NCI-H446 treated with DMSO at 0.1 percent for 48 hours (cell line): ENCODE measurements around the gene CGN.
A peak's percentile ranks its signal among the peaks of the same experiment; 100 is the strongest.

Source experiments
- DNase-seq: peaks from one replicate; lab custom pipeline; 2025; lab: John Stamatoyannopoulos, UW

CGN gene

DNA sequence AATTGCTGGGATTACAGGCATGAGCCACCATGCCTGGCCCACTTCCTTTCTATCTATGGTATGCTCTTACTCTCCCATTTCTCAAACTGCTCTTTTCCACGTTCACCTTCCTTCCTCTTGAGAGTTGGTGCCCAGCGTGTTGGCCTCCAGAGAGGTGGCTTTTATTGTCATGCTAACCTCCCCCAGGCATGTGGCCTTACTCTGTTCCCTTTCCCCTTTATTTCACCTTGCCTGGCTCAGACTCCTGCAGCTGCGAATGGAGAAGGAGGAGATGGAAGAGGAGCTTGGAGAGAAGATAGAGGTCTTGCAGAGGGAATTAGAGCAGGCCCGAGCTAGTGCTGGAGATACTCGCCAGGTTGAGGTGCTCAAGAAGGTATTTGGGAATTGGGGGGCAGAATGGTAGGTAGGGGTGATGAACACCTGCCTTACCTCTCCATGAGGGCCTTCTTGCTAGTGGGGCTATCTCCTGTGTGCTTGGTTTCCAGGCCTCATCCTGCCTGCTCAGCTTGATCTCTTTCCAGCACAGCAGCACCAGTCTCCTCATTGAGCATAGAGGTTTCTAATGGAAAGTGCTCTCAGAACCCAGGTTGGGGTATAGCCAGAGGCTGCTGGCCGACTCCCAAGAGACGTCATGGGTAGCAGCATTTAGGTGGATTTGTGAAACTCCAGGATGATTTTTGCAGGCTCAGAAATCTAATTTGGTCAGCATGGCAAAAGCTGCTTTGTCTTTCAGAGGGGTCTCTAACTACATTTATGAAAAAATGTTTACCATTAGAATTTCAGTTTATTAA, 15.7 kb downstream of the CGN start:
- no peak for DNase-seq

DNA sequence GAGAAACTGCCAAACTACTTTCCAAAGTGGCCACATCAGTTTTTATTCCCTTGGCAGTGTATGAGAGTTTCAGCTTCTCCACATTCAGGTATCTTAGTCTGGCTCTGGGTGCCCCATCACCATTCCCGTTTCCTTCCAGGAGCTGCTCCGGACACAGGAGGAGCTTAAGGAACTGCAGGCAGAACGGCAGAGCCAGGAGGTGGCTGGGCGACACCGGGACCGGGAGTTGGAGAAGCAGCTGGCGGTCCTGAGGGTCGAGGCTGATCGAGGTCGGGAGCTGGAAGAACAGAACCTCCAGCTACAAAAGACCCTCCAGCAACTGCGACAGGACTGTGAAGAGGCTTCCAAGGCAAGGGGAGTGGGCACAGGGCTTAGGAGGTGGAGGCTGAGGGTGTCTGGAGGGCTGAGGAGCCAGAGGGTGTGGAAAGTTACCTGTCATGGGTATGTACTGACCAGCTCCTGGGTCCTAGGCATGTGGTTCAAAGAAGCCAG, 18.1 kb downstream of the CGN start:
- DNase-seq = no peak

DNA sequence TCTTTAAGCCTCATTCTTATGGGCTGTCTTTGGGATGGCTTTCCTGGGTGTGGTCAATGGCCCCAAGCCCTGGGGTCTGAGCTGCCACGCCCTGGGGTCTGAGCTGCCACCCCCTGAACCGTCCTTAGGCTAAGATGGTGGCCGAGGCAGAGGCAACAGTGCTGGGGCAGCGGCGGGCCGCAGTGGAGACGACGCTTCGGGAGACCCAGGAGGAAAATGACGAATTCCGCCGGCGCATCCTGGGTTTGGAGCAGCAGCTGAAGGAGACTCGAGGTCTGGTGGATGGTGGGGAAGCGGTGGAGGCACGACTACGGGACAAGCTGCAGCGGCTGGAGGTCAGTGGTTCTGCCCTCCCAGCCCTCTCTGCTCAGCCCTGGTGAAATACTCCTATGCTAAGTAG, 18.6 kb downstream of the CGN start:
- no peak for DNase-seq

DNA sequence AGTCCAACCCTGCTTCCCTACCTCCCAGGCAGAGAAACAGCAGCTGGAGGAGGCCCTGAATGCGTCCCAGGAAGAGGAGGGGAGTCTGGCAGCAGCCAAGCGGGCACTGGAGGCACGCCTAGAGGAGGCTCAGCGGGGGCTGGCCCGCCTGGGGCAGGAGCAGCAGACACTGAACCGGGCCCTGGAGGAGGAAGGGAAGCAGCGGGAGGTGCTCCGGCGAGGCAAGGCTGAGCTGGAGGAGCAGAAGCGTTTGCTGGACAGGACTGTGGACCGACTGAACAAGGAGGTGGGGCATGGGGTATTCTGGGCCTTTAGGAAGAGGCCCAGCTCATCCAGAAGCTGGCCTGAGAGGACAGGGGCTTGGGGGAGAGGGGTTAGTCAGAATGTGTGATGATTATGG, 19.3 kb downstream of the CGN start:
- DNase-seq = no peak

DNA sequence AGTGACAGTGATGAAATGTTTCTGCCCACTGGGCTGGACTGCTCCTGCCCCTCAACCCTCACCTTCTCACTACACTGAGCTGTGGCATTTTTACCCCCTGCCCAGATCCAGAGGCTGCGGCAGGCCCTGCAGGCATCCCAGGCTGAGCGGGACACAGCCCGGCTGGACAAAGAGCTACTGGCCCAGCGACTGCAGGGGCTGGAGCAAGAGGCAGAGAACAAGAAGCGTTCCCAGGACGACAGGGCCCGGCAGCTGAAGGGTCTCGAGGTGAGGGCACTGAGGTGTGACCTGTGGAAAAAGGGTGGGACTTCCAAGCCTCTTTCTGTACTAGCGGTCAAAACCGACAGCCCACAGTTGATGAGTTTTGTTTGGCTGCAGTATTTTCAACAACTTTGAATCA, 22.7 kb downstream of the CGN start:
- DNase-seq = no peak

DNA sequence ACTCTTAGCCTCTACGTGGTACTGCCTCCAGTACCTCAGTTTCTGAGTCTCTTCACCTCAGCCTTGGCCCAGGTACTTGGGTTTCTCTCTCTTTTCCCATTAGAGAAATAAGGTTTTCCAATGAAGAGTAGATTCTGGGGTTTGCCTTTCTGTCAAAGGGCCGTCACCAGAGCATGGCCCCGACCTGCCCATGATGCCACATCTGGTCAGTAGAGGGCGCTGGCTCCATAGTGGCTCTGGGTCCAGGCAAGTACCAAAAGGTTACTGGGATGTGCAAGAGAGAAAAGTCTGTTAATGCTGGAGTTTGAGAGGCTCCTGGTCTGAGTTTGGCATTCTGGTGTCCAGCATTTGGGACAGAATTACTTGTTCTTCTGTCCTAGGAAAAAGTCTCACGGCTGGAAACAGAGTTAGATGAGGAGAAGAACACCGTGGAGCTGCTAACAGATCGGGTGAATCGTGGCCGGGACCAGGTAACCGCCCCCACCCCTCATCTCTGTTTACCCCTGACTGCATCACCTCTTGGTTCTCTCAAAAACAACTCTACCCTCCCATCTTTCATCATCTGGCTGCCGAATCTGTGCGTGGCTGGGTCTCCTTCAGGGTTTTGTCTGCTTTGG, 23.6 kb downstream of the CGN start:
- DNase-seq = peak; percentile 11

DNA sequence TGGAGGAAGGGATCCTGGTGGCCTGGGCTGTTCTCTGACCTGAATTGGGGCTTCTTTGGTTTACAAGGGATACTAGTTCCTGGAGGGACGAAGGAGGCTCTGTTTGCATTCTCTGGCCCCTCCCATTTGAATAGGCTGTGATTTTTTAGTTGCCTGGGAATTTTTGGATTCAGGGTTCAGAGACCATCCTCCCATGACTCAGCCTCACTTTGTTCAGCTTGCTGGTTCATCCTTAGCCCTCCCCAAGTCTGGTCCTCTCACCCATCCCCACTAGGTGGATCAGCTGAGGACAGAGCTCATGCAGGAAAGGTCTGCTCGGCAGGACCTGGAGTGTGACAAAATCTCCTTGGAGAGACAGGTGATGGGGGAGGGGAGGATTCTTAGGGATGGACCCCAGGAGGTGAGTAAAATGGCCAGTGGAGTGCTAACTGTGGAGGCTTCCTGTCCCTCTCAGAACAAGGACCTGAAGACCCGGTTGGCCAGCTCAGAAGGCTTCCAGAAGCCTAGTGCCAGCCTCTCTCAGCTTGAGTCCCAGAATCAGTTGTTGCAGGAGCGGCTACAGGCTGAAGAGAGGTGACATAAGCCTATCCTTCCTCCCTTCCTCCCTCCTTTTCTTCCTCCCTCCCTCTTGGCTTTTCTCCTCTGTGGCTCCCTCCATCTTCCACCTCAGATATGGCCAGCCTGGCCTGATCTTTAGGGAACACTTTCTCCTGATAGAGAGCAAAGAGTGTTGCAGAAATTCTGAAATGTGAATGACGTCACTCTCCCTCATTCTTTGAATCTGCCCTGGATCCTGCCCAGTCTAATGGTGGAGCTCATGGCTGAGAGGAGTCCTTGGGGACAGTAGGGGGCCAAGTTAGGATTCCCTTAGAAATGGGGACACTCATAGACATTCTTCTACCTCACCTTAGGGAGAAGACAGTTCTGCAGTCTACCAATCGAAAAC, 24.4 kb downstream of the CGN start:
- DNase-seq = no peak

DNA sequence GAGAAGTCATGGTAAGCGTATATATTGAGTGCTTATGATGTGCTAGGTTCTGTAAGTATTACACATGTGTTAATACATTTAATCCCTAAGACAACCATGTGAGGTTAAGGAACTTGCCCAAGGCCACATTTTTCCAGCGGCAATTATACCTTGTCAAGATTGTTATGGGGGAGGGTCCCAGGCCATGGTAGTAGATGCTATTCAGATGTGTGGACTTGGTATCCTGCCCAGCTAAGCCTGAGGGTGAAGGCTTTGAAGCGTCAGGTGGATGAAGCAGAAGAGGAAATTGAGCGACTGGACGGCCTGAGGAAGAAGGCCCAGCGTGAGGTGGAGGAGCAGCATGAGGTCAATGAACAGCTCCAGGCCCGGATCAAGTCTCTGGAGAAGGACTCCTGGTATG, 25.3 kb downstream of the CGN start:
- DNase-seq = no peak

DNA sequence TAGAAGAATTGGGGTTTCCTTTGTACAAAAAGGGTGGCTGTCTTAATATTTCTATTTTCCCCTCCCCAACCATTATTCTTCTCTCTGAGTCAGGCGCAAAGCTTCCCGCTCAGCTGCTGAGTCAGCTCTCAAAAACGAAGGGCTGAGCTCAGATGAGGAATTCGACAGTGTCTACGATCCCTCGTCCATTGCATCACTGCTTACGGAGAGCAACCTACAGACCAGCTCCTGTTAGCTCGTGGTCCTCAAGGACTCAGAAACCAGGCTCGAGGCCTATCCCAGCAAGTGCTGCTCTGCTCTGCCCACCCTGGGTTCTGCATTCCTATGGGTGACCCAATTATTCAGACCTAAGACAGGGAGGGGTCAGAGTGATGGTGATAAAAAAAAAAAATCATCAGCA, 25.9 kb downstream of the CGN start:
- DNase-seq = no peak

DNA sequence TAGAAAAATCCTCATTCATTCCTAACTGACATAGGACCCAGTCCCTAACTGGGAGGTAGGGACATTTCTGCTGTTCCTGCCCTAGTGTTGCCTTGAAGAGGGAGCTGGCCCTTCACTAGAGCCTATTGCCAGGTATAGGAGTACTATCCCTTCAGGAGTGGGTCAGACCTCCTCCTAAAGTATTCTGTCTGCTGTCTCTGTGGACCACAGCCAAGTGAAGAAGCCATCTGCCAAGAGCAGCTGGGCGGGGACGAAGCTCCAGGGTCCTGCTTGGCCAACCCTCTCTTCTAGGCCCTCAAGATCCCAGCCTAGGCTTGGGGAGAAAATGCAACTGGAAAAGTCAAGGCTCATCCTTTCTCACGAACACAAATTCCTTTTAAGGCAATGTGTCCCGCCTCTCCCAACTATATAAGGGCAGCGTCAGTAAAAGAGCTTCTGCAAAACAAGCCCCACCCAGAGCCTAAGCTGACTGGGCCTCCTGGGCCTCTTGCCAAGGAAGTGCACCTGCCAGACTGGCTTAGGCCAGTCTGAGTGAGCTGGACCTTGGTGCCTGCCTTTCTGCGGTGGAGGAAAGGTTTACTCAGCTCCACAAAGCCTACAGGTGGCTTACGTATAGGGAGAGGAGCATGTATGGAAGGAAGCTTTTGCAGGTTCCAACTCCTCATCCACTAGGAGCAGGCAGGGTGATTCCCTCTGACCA, 28.3 kb downstream of the CGN start:
- peak; percentile 87 for DNase-seq

DNA sequence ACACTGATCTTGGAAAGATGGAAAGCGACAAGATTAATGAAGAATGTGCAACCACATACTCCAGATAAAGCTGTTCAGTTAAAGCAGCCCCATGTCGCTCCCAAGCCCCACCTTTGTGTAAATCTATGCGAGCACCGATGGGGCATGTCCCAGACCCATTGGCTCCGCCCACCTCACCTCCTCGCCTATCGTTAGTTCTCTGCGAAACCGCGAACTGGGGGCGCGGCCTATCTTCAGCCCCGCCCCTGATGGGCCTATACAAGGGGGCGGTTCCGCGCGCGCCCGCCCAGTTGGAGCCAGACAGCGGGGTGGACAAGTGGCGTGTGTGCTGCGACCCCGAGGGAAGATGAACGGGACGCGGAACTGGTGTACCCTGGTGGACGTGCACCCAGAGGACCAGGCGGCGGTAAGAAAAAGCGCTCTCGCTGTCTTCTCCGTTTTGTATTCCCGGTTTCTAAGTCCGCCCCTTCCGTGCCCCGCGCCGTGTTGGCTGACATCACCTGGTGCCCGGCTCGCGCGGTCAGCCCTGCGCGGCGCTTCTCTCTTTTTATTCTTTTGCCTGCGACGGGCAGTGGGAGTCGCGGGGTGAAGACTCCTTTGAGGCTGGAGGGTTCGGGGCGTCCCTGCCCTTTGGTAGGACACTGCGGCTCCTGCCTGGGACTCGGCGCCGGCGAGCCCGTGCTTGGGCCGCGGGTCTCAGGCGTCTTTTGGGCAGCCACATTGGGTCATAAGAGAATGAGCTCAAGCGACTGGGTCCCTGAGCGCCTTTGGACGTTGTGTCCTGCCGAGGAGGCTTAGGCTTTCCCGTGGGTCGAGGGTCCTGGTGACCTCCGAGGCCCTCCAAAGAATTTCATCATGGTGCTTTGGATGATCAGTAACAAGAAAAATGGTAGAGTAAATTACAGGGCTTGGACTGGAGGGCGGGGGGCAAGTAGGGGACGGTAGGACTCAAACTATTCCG, 29.1 kb downstream of the CGN start, which contains the start of gene TUFT1:
TUFT1 (plus strand) TSS at position 289 of the 961 bp plus-strand sequence; CDS start at position 347, 58 bp downstream.
- DNase-seq = peak; percentile 80

DNA sequence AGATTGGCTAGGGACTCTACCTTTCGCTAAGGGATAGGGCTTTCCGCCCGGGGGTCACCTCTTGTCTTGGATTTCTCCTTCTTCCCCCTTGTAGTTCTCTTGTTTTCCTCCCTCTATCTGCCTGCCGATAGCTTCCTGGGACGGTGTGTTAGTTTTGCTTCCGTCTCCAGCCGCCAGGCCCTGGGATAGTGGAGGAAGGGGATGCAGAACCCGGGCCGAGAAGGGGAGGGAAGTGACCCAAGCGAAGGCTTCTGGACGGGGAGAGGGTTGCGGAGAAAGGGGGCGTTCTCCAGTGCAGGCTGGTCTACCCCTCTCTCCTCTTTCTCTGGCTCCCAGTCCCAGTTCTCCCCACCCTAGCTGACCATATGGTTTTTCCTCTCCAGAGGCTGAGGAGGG, 29.8 kb downstream of the CGN start:
- DNase-seq = no peak

DNA sequence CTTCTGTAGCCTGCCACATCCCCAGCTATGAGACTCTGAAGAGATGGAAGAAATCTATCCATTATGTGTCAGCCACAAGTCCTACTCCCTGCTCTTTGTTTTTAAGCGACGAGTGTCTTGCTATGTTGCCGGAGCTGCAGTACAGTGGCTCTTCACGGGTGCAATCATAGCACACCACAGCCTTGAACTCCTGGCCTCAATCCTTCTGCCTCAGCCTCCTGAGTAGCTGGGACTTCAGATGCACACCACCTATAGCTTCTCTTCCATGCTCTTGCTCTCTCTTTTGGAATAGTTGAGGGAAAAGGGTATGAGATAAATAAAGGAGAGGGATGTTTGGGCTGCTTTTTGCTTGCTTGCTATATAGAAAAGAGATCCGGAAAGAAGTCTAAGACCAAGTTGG, 30.6 kb downstream of the CGN start:
- no peak for DNase-seq

DNA sequence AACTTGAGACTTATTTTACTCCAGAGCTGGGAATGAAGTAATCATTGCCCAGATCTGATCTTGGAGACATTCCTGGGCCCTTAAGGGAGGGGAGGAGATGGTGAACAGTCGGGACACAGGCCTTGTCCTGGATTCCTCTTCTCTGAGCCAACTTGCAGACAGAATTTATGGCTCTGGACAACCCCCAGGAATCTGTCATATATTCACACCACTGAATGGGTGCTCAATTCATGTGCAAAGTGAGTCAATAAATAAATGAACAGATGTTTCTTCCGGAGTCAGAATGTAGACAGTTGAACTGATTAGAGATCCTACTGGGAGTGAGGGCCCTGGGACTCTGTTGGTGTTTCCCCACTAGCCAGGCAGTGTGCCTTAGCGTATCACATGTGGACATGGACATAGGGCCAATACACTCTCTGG, 31.5 kb downstream of the CGN start:
- DNase-seq = peak; percentile 87

DNA sequence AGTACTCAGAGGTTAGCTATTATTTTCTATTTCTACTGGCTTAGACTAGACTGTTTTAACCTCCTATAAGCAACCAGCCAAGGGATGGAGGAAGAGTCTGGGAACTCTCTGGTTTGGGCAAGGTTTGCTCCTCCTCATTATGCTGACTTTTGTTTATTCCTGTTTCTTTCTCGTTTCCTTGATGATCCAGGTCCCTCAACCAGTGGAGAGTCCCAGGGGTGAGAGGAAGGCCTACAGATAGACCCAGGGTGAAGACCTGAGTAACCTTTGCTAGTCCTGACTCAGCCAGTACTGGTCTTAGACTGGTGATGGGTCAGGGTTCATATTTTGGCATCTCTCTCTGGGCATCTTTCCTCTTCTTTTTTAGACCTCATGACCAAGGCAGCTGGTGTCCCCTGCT, 34.4 kb downstream of the CGN start:
- DNase-seq = no peak

DNA sequence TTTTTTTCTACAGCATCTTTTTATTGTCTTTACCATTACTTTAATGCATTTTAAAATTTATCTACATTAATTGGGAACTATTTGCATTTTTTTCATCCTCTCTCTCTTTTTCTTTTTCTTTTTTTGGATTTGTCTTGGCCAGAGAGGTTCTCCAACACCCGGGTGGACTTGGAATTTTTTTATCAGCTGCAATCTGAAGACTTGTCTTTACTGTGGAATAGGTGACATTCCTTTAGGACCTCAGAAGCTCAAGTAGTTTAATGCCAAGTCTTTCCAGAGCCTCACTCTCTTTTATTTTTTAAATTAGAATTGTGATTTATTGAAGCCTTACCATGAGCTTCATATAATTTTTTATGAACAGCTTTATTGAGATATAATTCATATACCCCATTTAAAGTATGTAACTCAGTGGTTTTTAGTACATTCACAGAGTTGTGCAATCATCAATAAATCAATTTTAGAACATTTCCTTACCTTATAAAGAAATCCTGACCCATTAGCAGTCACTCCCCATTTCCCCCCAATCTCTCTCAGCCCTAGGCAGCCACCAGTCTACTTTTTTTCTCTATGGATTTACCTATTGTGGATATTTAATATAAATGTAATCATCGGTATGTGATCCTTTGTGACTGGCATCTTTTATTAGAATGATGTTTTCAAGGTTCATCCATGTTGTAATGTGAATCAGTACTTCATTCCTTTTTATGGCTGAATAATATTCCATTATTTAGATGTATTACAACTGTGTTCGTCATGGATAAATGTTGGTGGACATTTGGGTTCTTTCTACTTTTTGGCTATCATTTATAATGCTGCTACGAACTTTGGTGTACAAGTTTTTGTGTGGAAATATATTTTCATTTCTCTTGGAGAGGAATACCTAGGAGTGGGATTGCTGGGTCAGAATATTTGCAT, 35.1 kb downstream of the CGN start:
- no peak for DNase-seq

DNA sequence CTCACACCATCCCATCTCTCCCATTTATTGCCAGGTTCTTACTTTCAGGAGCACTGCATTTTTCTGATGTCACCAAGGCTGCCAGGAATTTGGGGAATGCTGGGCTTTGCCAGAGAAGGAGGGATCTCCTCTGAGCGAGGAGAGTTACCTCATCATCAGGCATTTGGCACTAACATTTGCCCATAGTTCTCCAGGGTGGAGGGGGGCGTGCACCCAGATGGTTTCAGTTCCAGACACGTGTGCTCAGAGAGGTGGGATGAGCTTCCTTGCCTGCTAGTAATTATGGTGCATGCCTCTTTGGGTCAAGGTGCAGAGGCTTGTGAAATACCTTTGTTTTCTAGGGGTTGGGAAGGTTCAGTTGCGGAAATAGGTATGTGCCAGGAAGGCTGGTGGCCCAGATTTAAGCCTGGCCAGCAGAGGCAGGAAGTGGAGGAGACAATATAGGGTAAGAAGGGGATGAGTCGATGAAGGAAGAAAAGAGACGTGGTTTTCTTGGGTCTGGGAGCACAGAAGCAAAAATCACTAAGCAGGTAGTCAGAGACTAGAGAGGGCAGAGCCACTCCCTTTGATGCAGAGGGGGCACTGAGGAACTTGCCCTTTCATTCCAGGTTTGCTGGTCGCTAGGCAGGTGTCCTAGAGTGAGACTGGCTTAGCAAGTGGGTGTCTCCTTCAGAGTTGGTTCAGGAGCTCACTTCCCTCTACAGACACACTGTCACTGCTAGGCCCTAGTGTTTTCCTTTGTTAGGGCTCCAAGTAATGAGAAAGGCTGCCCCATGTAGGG, 36.1 kb downstream of the CGN start:
- DNase-seq = peak; percentile 55

DNA sequence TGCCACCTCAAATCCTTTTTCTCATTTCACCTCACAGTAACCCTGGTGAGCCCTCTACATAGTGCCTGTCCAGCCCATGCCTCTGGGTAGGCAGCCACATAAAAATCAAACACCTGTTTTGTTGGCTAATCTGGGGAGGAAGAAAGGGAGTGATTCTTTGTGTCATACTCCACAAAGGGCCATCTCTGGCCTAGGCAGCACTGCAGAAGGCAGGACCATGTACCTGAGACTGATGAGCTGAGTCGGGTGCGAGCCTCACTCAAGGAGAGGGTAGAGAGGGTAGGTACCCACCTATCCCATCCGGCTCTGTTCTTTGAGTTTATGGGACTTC, 36.7 kb downstream of the CGN start:
- no peak for DNase-seq

DNA sequence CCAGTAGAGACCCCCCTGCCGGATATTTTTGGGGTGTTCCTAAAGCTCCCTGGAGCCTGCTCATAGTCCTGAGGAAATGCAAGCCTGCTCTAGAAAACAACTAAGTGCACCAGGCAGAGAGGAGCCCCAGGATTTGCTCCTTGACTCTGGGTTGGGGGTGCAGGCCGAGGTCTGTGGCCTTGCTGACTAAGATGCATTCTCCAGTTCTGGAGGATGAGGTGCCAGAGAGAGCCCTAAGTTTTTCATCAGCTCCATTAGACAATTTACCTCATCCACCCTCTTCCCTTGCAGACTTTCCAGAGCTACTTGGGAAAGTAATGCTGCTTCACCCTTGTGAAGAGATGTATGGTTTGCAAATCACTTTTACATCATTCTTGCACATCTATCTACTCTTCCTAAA, 38.0 kb downstream of the CGN start:
- DNase-seq = no peak
